ENCODE results near the gene CACNB4.

GRCh38 chr2:151796774-151797173 lies 302.1 kb downstream of the CACNB4 start:
- TF ChIP-seq POLR2AphosphoS5 (IDR thresholded peaks at IDR 0.05), result no peak
- no peak for TF ChIP-seq POLR2A (IDR thresholded peaks at IDR 0.05)

Measured in prostate gland (tissue), 1 donor.